Activated gamma-delta T cell treated with anti-CD3 and anti-CD28 coated beads, Interleukin-2, amount 50 U/mL, for 16 hours (primary cell): Measurements from ENCODE around the gene ZNF385D.

Experiments
- DNase-seq: peaks from one replicate; pipeline ENCODE4 v3.0.0-alpha.2; 2020; ENCODE audit warnings: low read depth

Gene ZNF385D

DNA sequence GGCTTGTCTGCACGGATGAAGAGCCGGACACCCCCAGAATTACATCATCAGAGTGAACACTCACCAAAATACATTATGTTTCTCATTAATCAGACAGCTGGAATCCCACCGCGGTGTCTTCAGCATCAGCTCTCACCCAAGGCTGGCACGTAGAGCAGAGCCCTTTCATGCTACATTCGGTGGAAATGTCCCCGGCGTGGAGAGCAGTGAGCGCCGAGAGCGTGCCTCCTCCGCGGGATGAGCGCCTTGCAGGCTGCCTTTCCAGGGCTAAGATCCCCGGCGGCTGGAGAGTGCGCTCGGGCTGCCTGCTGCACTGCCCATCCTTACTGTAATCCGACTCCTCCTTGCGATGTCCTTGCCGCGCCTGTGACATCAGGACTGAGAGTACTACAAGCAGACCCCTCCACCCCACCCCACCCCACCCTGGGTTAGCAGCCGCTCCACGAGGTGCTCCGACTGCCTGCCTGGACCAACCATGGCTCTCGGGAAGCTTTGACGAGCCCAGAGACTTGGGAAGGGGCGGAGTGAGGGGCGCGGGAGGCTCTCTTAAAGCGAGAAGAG, at the start of gene ZNF385D:
Gene ZNF385D, minus strand, starts transcription at position 380 of the 561 bp plus-strand sequence. Its CDS starts 294 bp downstream, at position 86.
- no peak for DNase-seq

GRCh38 chr3:21798356-21799088, 47.5 kb upstream of the ZNF385D start:
- DNase-seq: no peak

DNA sequence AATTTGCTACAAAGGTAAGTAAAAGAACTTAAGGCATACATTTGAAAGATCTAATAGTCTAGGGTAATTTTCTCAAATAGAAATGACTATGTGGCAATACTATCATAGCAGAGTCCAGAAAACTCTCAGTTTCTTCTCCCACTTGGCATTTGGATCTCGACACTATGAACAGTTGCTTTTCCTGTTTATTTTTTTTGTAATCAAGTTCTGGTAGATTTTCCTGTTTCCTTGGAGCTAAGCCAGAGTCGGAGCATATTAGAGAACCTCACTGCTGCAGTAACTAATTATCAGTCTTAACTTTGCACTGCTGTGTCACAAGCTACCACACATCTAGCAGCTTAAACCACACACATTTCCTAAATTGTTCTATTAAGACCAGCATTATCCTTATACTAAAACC, 44.9 kb upstream of the ZNF385D start:
- DNase-seq: no peak

- no peak for DNase-seq
Observed at GRCh38 chr3:21795152-21795837, 44.3 kb upstream of the ZNF385D start.

- DNase-seq: no peak
Observed at GRCh38 chr3:21794291-21794690, 43.3 kb upstream of the ZNF385D start.

- DNase-seq: no peak
Observed at GRCh38 chr3:21792176-21792575, 41.2 kb upstream of the ZNF385D start.

- no peak for DNase-seq
Observed at GRCh38 chr3:21791356-21791755, 40.3 kb upstream of the ZNF385D start.

- DNase-seq: no peak
Observed at GRCh38 chr3:21790466-21790865, 39.5 kb upstream of the ZNF385D start.

GRCh38 chr3:21789730-21790129, 38.7 kb upstream of the ZNF385D start:
- DNase-seq: no peak

DNA sequence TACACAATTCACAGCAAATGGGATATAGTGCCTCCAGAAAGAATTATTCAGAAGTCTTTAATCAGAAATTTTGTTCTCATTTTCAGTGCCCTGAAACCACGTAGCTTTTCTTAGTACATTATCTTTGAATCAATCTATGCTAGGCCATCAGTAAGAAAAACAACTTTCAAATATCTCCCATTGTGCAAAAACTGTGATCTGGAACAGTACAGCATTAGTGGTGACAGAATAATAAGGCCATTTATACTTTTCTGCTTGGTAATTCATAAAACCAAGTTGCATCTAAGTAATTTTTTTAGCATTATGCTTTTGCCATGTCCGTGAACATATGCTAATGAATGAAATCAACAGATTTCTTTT, 35.4 kb upstream of the ZNF385D start:
- no peak for DNase-seq

DNA sequence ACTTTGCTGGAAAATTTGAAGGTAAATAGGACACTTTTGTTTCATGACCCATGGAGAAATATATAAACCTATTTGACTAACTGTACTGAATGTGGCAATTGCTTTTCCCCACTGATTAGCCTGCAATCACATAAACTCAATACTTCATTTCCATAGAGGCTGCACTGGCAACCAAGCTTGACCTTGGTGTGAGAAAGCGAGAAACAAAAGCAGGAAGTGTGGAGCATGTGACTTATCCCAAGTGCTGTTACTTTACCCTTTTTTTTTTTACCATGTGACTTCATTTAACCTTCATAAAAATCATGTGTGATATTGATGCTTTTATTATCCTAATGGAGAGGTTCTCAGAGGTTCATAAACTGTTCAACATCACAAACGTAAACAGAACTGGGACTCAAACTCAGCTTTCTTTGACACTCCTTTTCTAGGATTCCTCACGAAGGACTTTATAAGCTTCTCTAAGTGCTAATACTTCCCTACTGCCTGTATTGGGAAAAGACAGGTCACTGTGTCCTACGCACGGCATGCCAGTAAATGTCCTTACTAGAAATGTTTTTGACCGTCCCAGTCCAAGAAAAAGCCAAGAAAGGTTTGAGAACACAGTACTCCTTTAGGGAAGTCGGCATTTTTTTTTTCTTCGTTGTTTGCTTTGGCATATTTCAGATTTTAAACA, 34.9 kb upstream of the ZNF385D start:
- DNase-seq: no peak

DNA sequence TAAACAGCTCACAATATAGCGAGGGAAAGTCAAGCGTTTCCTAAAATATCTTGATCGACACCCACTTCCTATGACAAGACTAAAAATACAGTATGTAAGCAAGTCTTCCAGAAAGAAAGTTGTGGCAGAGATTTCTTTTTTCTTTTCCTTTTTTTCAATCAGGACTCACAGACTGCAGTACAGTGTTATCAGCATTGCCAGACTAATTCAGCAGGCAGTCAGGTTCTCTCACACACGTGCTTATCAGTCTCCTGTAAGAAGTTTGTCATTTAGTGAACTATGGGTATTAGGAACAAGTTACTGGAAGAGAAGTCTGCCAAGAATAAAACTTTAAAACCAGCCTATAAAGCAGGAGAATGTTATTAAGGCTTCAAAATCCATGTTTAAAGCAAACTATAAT, 32.8 kb upstream of the ZNF385D start:
- DNase-seq: no peak

DNA sequence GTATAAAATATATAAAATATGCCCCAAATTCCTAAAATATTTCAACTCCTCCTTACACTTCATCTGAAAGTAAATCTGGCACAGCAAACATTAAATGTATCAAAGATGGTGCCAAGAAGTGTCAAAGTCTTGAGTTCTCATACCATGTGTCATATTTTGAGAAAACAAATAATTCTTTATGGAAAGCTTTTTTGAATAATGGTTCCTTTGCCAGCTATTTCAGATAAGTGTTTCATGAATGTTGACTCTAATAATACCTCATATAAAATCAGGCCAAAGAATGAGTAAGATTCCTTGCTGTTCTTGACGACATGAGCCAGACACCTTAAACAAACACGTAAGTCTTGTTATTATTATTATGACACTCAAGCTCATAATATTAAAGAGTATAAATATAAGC, 30.3 kb upstream of the ZNF385D start:
- no peak for DNase-seq

- no peak for DNase-seq
Observed at GRCh38 chr3:21779909-21780308, 28.9 kb upstream of the ZNF385D start.

- no peak for DNase-seq
Observed at GRCh38 chr3:21778715-21779114, 27.7 kb upstream of the ZNF385D start.

- no peak for DNase-seq
Observed at GRCh38 chr3:21777821-21778220, 26.8 kb upstream of the ZNF385D start.

DNA sequence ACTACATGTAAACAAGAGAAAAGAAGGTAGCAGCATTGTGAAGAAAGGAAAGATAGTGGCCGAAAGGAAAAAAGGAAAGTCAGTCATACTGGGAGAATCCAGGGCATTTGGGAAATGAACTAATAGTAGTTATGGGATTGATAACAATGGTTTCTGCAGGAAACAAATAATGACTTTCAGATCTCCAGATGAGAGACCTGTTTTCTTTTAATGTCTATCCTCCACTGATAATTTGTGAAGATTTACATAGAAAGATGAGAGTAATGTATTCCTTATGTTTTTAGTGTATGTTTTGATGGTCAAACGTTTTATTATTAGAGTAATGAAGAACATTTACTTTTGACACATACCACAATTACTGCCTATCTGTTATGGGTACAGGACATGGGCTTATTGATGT, 15.0 kb upstream of the ZNF385D start:
- no peak for DNase-seq

- DNase-seq: no peak
Observed at GRCh38 chr3:21755896-21756295, 4.9 kb upstream of the ZNF385D start.

GRCh38 chr3:21754839-21755238, 3.8 kb upstream of the ZNF385D start:
- no peak for DNase-seq

- DNase-seq: no peak
Observed at GRCh38 chr3:21752749-21753347, 1.8 kb upstream of the ZNF385D start.

DNA sequence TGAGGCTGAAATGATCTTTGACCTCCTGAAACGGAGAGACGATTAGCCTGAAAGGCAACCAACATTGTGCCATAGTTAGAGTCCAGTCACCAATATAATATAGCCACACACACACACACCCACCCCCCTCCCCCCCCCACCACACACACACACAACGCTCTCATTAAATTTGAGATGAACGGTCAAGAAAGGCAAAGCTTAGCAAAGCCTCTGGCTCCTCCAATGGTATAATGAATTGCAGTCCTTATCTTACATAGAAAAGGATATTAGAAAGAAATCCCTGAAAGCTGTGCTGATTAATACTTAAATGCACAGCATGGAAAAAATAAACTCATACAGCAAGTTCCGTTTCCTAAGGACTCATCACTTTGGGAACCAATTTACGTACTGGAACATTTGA, 876 bp upstream of the ZNF385D start:
- DNase-seq: no peak

DNA sequence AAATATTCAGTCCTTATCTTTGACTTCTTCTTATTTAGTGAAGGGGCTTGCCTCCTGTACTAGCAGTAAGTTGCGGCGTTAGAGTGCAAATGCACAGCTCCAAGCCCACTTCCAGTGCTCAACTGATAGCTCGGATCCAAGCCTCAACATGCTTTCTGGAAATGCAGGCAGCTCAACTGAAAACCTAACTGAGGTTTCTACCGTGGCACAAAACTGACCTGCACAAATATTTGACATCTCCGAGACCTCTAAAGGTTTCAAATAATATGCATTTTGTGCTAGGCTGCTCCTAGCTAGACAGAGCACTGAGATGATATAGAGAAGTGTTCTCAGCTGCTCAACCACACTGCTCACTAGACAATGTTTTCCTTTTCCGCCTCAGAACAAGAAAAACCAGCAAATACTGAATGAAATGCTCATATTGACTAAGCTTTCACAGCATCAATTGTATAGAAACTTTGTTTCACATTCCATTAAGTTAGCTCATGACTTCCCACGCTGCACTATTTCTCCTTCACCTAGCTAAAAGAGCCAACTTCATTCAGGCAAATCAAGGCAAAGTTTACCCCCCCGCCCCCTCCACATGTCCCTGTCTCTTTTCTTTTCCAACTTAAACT, 822 bp downstream of the ZNF385D start:
- no peak for DNase-seq
